Loucy (cell line): ENCODE measurements around the gene PDE8A.

Experiments used
- CTCF ChIP-seq: fragments of 200-600 bp; sonication (generic); conservative IDR thresholded peaks from 2 replicates; pipeline ENCODE4 v1.5.1; 2014; ENCODE audit warnings: mild to moderate bottlenecking, antibody characterized with exemption, low read length
- EZH2phosphoT487 ChIP-seq: fragments of 200-600 bp; IDR thresholded peaks from 2 replicates; pipeline ENCODE4 v1.6.1; 2018; ENCODE audit warnings: antibody characterized with exemption, mild to moderate bottlenecking, moderate library complexity, borderline replicate concordance

- TF ChIP-seq CTCF (no peak), EZH2phosphoT487 (no peak)
These were observed 43.1 kb downstream of the PDE8A start for GRCh38 chr15:85024509-85025336.
